ENCODE measurements around the gene RNF166.

Gene RNF166

GRCh38 chr16:88714420-88715302 lies 8.5 kb upstream of the RNF166 start:
- Histone ChIP-seq H3K4me2 (ENCODE audit: low read length) (no peak overlapping the region), H3K36me3 (ENCODE audit: control insufficient read depth, insufficient read depth, low read length) (peaks cover 3% of the 10 kb centered on the region), H4K8ac (ENCODE audit: low read depth, low read length) (no peak overlapping the region), H3K4me1 (ENCODE audit: control insufficient read depth, low read depth, low read length) (no peaks in the 10 kb centered on the region), H3K18ac (ENCODE audit: low read length) (no peak overlapping the region), H3K9ac (ENCODE audit: low read length) (no peak overlapping the region), H3K79me2 (ENCODE audit: control insufficient read depth, insufficient read depth, low read length) (no peaks in the 10 kb centered on the region), H2BK5ac (ENCODE audit: low read length) (no peak overlapping the region), H2BK15ac (replicated peaks; ENCODE audit: low read depth) (no peak overlapping the region), H3K23ac (ENCODE audit: low read length) (no peak overlapping the region), H3K4ac (ENCODE audit: low read depth, low read length) (no peak overlapping the region), H2BK120ac (ENCODE audit: low read depth, low read length) (no peak overlapping the region), H3K27ac (ENCODE audit: low read depth, low read length) (no peak overlapping the region), H3K4me3 (ENCODE audit: low read length) (no peak overlapping the region), H4K5ac (ENCODE audit: low read length) (no peak overlapping the region), H3K79me1 (ENCODE audit: low read length) (peaks cover 1% of the 10 kb centered on the region), H3K56ac (ENCODE audit: low read length) (no peak overlapping the region), H3K27me3 (ENCODE audit: insufficient read depth, low read length, poor library complexity) (no peaks in the 10 kb centered on the region), H2AK5ac (ENCODE audit: low read length) (no peak overlapping the region)
- DNase-seq = no peak
- WGBS (ENCODE audit: extremely low coverage, insufficient coverage, low lambda C conversion rate) = no CpG with 5 or more reads among the region's 42 CpGs

GRCh38 chr16:88713568-88714419 lies 7.6 kb upstream of the RNF166 start:
- no CpG with 5 or more reads among the region's 30 CpGs for WGBS (ENCODE audit: extremely low coverage, insufficient coverage, low lambda C conversion rate)
- H3K36me3 ChIP-seq (ENCODE audit: control insufficient read depth, insufficient read depth, low read length) = peaks cover 3% of the 10 kb centered on the region
- H3K23ac ChIP-seq (ENCODE audit: low read length) = no peak overlapping the region

GRCh38 chr16:88713054-88713453 lies 6.8 kb upstream of the RNF166 start:
- no peak overlapping the region for H3K4me3 ChIP-seq (ENCODE audit: low read length)
- no peak overlapping the region for H3K4ac ChIP-seq (ENCODE audit: low read depth, low read length)
- H3K23ac ChIP-seq (ENCODE audit: low read length) = no peak overlapping the region
- H3K27ac ChIP-seq (ENCODE audit: low read depth, low read length) = no peak overlapping the region
- H4K5ac ChIP-seq (ENCODE audit: low read length) = no peak overlapping the region
- peaks cover 6% of the 10 kb centered on the region for H3K79me1 ChIP-seq (ENCODE audit: low read length)
- no peak overlapping the region for H2AK5ac ChIP-seq (ENCODE audit: low read length)
- no peaks in the 10 kb centered on the region for H3K4me1 ChIP-seq (ENCODE audit: control insufficient read depth, low read depth, low read length)
- no peak overlapping the region for H3K4me2 ChIP-seq (ENCODE audit: low read length)
- no peak overlapping the region for H4K8ac ChIP-seq (ENCODE audit: low read depth, low read length)
- no peak overlapping the region for H2BK120ac ChIP-seq (ENCODE audit: low read depth, low read length)
- peaks cover 3% of the 10 kb centered on the region for H3K36me3 ChIP-seq (ENCODE audit: control insufficient read depth, insufficient read depth, low read length)
- no peak overlapping the region for H3K18ac ChIP-seq (ENCODE audit: low read length)
- WGBS (ENCODE audit: extremely low coverage, insufficient coverage, low lambda C conversion rate) = no CpG with 5 or more reads among the region's 15 CpGs
- no peak overlapping the region for H3K56ac ChIP-seq (ENCODE audit: low read length)
- H2BK15ac ChIP-seq (replicated peaks; ENCODE audit: low read depth) = no peak overlapping the region
- no peak overlapping the region for H3K9ac ChIP-seq (ENCODE audit: low read length)
- H3K79me2 ChIP-seq (ENCODE audit: control insufficient read depth, insufficient read depth, low read length) = no peaks in the 10 kb centered on the region
- H2BK5ac ChIP-seq (ENCODE audit: low read length) = no peak overlapping the region
- no peaks in the 10 kb centered on the region for H3K27me3 ChIP-seq (ENCODE audit: insufficient read depth, low read length, poor library complexity)
- no peak for DNase-seq

More at GRCh38 chr16:88713568-88714419, 7.6 kb upstream of the RNF166 start:
- no peak overlapping the region for H2BK120ac ChIP-seq (ENCODE audit: low read depth, low read length)
- DNase-seq = no peak
- no peak overlapping the region for H3K4me3 ChIP-seq (ENCODE audit: low read length)
- no peak overlapping the region for H3K4ac ChIP-seq (ENCODE audit: low read depth, low read length)
- H3K18ac ChIP-seq (ENCODE audit: low read length) = no peak overlapping the region
- H3K79me1 ChIP-seq (ENCODE audit: low read length) = peaks cover 1% of the 10 kb centered on the region
- H3K4me2 ChIP-seq (ENCODE audit: low read length) = no peak overlapping the region
- H2AK5ac ChIP-seq (ENCODE audit: low read length) = no peak overlapping the region
- H3K27ac ChIP-seq (ENCODE audit: low read depth, low read length) = no peak overlapping the region
- H3K4me1 ChIP-seq (ENCODE audit: control insufficient read depth, low read depth, low read length) = no peaks in the 10 kb centered on the region
- no peak overlapping the region for H3K56ac ChIP-seq (ENCODE audit: low read length)
- H2BK15ac ChIP-seq (replicated peaks; ENCODE audit: low read depth) = no peak overlapping the region
- H3K79me2 ChIP-seq (ENCODE audit: control insufficient read depth, insufficient read depth, low read length) = no peaks in the 10 kb centered on the region
- no peak overlapping the region for H3K9ac ChIP-seq (ENCODE audit: low read length)
- no peak overlapping the region for H4K5ac ChIP-seq (ENCODE audit: low read length)
- no peaks in the 10 kb centered on the region for H3K27me3 ChIP-seq (ENCODE audit: insufficient read depth, low read length, poor library complexity)
- no peak overlapping the region for H2BK5ac ChIP-seq (ENCODE audit: low read length)
- H4K8ac ChIP-seq (ENCODE audit: low read depth, low read length) = no peak overlapping the region

- Histone ChIP-seq H3K18ac (ENCODE audit: low read length) (no peak overlapping the region), H3K79me2 (ENCODE audit: control insufficient read depth, insufficient read depth, low read length) (peaks cover under 1% of the 10 kb centered on the region), H3K23ac (ENCODE audit: low read length) (no peak overlapping the region), H2BK5ac (ENCODE audit: low read length) (no peak overlapping the region), H3K4ac (ENCODE audit: low read depth, low read length) (no peak overlapping the region), H3K9ac (ENCODE audit: low read length) (no peak overlapping the region), H4K5ac (ENCODE audit: low read length) (no peak overlapping the region), H3K4me1 (ENCODE audit: control insufficient read depth, low read depth, low read length) (no peaks in the 10 kb centered on the region), H3K27ac (ENCODE audit: low read depth, low read length) (no peak overlapping the region), H2BK120ac (ENCODE audit: low read depth, low read length) (no peak overlapping the region), H2BK15ac (replicated peaks; ENCODE audit: low read depth) (no peak overlapping the region), H3K27me3 (ENCODE audit: insufficient read depth, low read length, poor library complexity) (no peaks in the 10 kb centered on the region), H3K4me3 (ENCODE audit: low read length) (no peak overlapping the region), H3K4me2 (ENCODE audit: low read length) (no peak overlapping the region), H3K36me3 (ENCODE audit: control insufficient read depth, insufficient read depth, low read length) (peaks cover 3% of the 10 kb centered on the region), H2AK5ac (ENCODE audit: low read length) (no peak overlapping the region), H3K56ac (ENCODE audit: low read length) (no peak overlapping the region), H3K79me1 (ENCODE audit: low read length) (peaks cover 7% of the 10 kb centered on the region), H4K8ac (ENCODE audit: low read depth, low read length) (no peak overlapping the region)
- DNase-seq = no peak
- no CpG with 5 or more reads among the region's 25 CpGs for WGBS (ENCODE audit: extremely low coverage, insufficient coverage, low lambda C conversion rate)
Measured at GRCh38 chr16:88712362-88712979, 6.3 kb upstream of the RNF166 start.

DNA sequence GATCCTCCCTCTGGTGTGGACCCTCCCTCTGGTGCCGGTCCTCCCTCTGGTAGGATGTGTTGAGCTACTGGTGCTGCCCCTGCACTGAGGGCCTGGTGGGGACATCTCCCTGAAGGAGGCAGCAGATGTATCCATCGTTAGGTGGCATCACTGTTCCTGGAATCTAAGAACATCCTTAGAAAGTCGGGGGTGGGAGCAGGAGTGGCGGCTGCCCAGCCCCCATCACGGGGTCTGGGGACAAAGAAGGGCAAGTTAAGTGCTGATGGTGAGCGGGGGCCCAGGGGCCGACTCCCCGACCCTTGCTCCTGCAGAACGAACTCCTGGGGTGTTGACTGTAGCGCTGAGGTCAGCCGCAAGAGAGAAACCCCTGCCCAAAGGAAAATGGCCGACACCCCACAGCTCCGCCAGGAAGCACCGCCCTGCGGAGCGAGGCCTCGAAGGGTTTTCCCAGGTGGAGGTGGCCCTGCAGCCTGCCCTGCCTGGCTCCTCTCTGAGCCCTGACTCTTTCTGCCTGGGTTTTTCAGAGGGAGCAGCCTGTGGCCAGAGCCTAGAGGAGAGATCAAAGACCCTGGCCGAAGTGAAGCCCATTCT lies 5.6 kb upstream of the RNF166 start:
- no peak overlapping the region for H2BK5ac ChIP-seq (ENCODE audit: low read length)
- H3K27me3 ChIP-seq (ENCODE audit: insufficient read depth, low read length, poor library complexity) = no peaks in the 10 kb centered on the region
- H3K36me3 ChIP-seq (ENCODE audit: control insufficient read depth, insufficient read depth, low read length) = peaks cover 3% of the 10 kb centered on the region
- no peak overlapping the region for H2AK5ac ChIP-seq (ENCODE audit: low read length)
- H3K23ac ChIP-seq (ENCODE audit: low read length) = no peak overlapping the region
- DNase-seq = no peak
- no peak overlapping the region for H3K27ac ChIP-seq (ENCODE audit: low read depth, low read length)
- no peak overlapping the region for H3K18ac ChIP-seq (ENCODE audit: low read length)
- WGBS (ENCODE audit: extremely low coverage, insufficient coverage, low lambda C conversion rate) = no CpG with 5 or more reads among the region's 18 CpGs
- H3K4me2 ChIP-seq (ENCODE audit: low read length) = no peak overlapping the region
- H3K9ac ChIP-seq (ENCODE audit: low read length) = no peak overlapping the region
- H3K4me3 ChIP-seq (ENCODE audit: low read length) = no peak overlapping the region
- H3K79me1 ChIP-seq (ENCODE audit: low read length) = peaks cover 11% of the 10 kb centered on the region
- no peak overlapping the region for H4K8ac ChIP-seq (ENCODE audit: low read depth, low read length)
- H3K56ac ChIP-seq (ENCODE audit: low read length) = no peak overlapping the region
- H2BK15ac ChIP-seq (replicated peaks; ENCODE audit: low read depth) = no peak overlapping the region
- H4K5ac ChIP-seq (ENCODE audit: low read length) = no peak overlapping the region
- no peaks in the 10 kb centered on the region for H3K4me1 ChIP-seq (ENCODE audit: control insufficient read depth, low read depth, low read length)
- peaks cover 4% of the 10 kb centered on the region for H3K79me2 ChIP-seq (ENCODE audit: control insufficient read depth, insufficient read depth, low read length)
- no peak overlapping the region for H2BK120ac ChIP-seq (ENCODE audit: low read depth, low read length)
- H3K4ac ChIP-seq (ENCODE audit: low read depth, low read length) = no peak overlapping the region
